Stimulated activated CD8-positive, alpha-beta memory T cell treated with anti-CD3 and anti-CD28 coated beads, Interleukin-15, amount 100 ng/mL, for 1 hour (primary cell): ENCODE data around the gene BMP6.

ENCODE experiments used
- DNase-seq: peaks from one replicate; pipeline ENCODE4 v3.0.0-alpha.2; 2020; ENCODE audit warnings: low read depth

BMP6 gene

GRCh38 chr6:7832904-7833750 is 107.2 kb downstream of the BMP6 start:
- no peak for DNase-seq

- no peak for DNase-seq
Measured at GRCh38 chr6:7833751-7834070, 107.8 kb downstream of the BMP6 start.

GRCh38 chr6:7836371-7837026 is 110.6 kb downstream of the BMP6 start:
- no peak for DNase-seq

- DNase-seq = no peak
Measured at GRCh38 chr6:7841781-7842468, 116.0 kb downstream of the BMP6 start.

GRCh38 chr6:7846966-7847818 is 121.3 kb downstream of the BMP6 start:
- no peak for DNase-seq

GRCh38 chr6:7848229-7848628 is 122.3 kb downstream of the BMP6 start:
- no peak for DNase-seq

- no peak for DNase-seq
Measured at GRCh38 chr6:7851780-7852179, 125.9 kb downstream of the BMP6 start.

- no peak for DNase-seq
Measured at GRCh38 chr6:7859591-7859990, 133.7 kb downstream of the BMP6 start.

GRCh38 chr6:7865781-7866180 is 139.9 kb downstream of the BMP6 start:
- DNase-seq = no peak

- no peak for DNase-seq
Measured at GRCh38 chr6:7866526-7866925, 140.6 kb downstream of the BMP6 start.

GRCh38 chr6:7868926-7869325 is 143.0 kb downstream of the BMP6 start:
- DNase-seq = no peak

- DNase-seq = no peak
Measured at GRCh38 chr6:7878401-7878964, 152.6 kb downstream of the BMP6 start.

GRCh38 chr6:7879043-7879442 is 153.1 kb downstream of the BMP6 start:
- DNase-seq = no peak

GRCh38 chr6:7879579-7879978 is 153.7 kb downstream of the BMP6 start:
- DNase-seq = no peak

GRCh38 chr6:7879980-7880717 is 154.2 kb downstream of the BMP6 start:
- DNase-seq = no peak

GRCh38 chr6:7880718-7881107 is 154.8 kb downstream of the BMP6 start:
- DNase-seq = no peak

- no peak for DNase-seq
Measured at GRCh38 chr6:7881765-7882500, 156.0 kb downstream of the BMP6 start.

GRCh38 chr6:7882505-7883257 is 156.8 kb downstream of the BMP6 start:
- no peak for DNase-seq

- DNase-seq = no peak
Measured at GRCh38 chr6:7883381-7883780, 157.5 kb downstream of the BMP6 start.

- DNase-seq = no peak
Measured at GRCh38 chr6:7886132-7886531, 160.2 kb downstream of the BMP6 start.
